T-cell (primary cell): Measurements from ENCODE around the gene PCBP4. TPM values are rescaled to one million over a fixed set of nuclear protein-coding genes. Genes with fewer than 3 reads are reported as not detected.
"Not testable (repeated sequence)": the region's sequence is repeated elsewhere in the genome, so short reads cannot be mapped to it uniquely, and the experiment has no call there.

Experiments
- ATAC-seq, 4 experiments: fragments of 200-7000 bp in 3 of 4; fragments of 150-1000 bp in 1 of 4; cut with Tn5 transposase; replicated peaks in 1 of 4; 1 replicate in 3 of 4; 2 replicates in 1 of 4; pipeline ENCODE4 v1.10.0; 2021; ENCODE audit warnings: moderate library complexity in 3 of 4, mild to moderate bottlenecking in 2 of 4, moderate number of reproducible peaks in 1 of 4
- CTCF ChIA-PET, 2 donors: fragments of 300-600 bp; sonication (Branson Sonifier 250); formaldehyde crosslinking; loops; one replicate each; lab custom pipeline; 2022; ENCODE audit warnings: antibody characterized with exemption in 2 of 2; lab: Charles Lee
- POLR2A ChIA-PET, 2 donors: fragments of 300-600 bp; sonication (Branson Sonifier 250); formaldehyde crosslinking; loops; one replicate each; lab custom pipeline; 2022; ENCODE audit warnings: antibody characterized with exemption in 2 of 2; lab: Charles Lee
- DNase-seq, 35 experiments: peaks; one replicate each; pipeline versions ENCODE4 v3.0.0 to v3.0.0-alpha.2; 2013 to 2023
- H3K27ac ChIP-seq: one replicate; pipeline ENCODE4 v1.5.1; 2013; ENCODE audit warnings: low read length
- H3K27me3 ChIP-seq, 2 experiments: replicated peaks in 1 of 2; 1 replicate in 1 of 2; 2 replicates in 1 of 2; pipeline versions ENCODE4 v1.6.1 to v1.7.0; 2013; ENCODE audit warnings: low read length in 1 of 2, mixed read lengths in 1 of 2; ENCODE audit not compliant: control insufficient read depth in 2 of 2, insufficient read depth in 2 of 2; ENCODE audit errors: extremely low read depth in 1 of 2
- H3K36me3 ChIP-seq, 2 donors: 1 replicate in 1 of 2; 2 replicates in 1 of 2; pipeline versions ENCODE4 v1.6.1 to v1.7.0; 2013; ENCODE audit warnings: low read length in 1 of 2; ENCODE audit not compliant: control insufficient read depth in 2 of 2, insufficient read depth in 1 of 2; ENCODE audit errors: extremely low read depth in 1 of 2
- H3K4me1 ChIP-seq, 2 experiments: 1 replicate in 1 of 2; 2 replicates in 1 of 2; pipeline versions ENCODE4 v1.6.1 to v1.7.0; 2013; ENCODE audit warnings: low read length in 2 of 2, mixed read lengths in 1 of 2; ENCODE audit not compliant: insufficient read depth in 2 of 2, control insufficient read depth in 1 of 2; ENCODE audit errors: extremely low read depth in 1 of 2
- H3K4me3 ChIP-seq, 2 donors: 1 replicate in 1 of 2; 2 replicates in 1 of 2; pipeline versions ENCODE4 v1.5.1 to v1.7.0; 2013; ENCODE audit warnings: mild to moderate bottlenecking in 2 of 2, low read length in 1 of 2, moderate library complexity in 1 of 2; ENCODE audit not compliant: control insufficient read depth in 1 of 2; ENCODE audit errors: extremely low read depth in 1 of 2
- H3K9me3 ChIP-seq: 2 replicates; pipeline ENCODE4 v1.7.0; 2013
- H3K27ac Mint-ChIP-seq, 2 donors: one replicate each; pipeline ENCODE4 v1.8.0; 2020 to 2021; ENCODE audit warnings: mild to moderate bottlenecking in 2 of 2, mixed read lengths in 2 of 2
- H3K27me3 Mint-ChIP-seq, 2 donors: one replicate each; pipeline ENCODE4 v1.8.0; 2021 to 2022; ENCODE audit warnings: mixed read lengths in 2 of 2
- H3K36me3 Mint-ChIP-seq: one replicate; pipeline ENCODE4 v1.8.0; 2021; ENCODE audit warnings: mixed read lengths
- H3K4me1 Mint-ChIP-seq, 3 donors: one replicate each; pipeline ENCODE4 v1.8.0; 2020 to 2022; ENCODE audit warnings: mixed read lengths in 3 of 3, mild to moderate bottlenecking in 1 of 3
- H3K4me3 Mint-ChIP-seq, 3 donors: one replicate each; pipeline ENCODE4 v1.8.0; 2020 to 2022; ENCODE audit warnings: mild to moderate bottlenecking in 3 of 3, mixed read lengths in 3 of 3, moderate library complexity in 3 of 3
- H3K9me3 Mint-ChIP-seq, 3 donors: one replicate each; pipeline ENCODE4 v1.8.0; 2020 to 2022; ENCODE audit warnings: mixed read lengths in 3 of 3
- WGBS: methylation state at CpG from one replicate; pipeline ENCODE4 v1.1.5; 2013; ENCODE audit warnings: missing lambda C conversion rate; ENCODE audit not compliant: insufficient coverage; 5-methylcytosine and 5-hydroxymethylcytosine counted together
- total RNA-seq, 35 experiments: library from RNA in 6 of 35; stranded (reverse) in 6 of 35; fragments of 120-200 nt in 1 of 35; gene quantifications; one replicate each; pipeline versions ENCODE4 v1.2.1 to v1.2.4 and lab custom pipeline; 2013 to 2026

The PCBP4 gene
- total RNA-seq, 5 donors from 2014 or later (not counting 1 experiment from before 2014, with no cell fraction given), result 11.7 to 33.3 (median 26.6) TPM

- Histone ChIP-seq H3K27me3 (no peaks in the 10 kb centered on the region), H3K4me3 (no peak overlapping the region), H3K4me1 (no peaks in the 10 kb centered on the region), H3K27ac (no peak overlapping the region), H3K36me3 (peaks cover 12 to 42% of the 10 kb centered on the region in 2 donors), H3K9me3 (no peaks in the 10 kb centered on the region)
- CTCF ChIA-PET, result no interaction called here
- Mint-ChIP-seq H3K27ac (no peak overlapping the region), H3K36me3 (peaks cover 27% of the 10 kb centered on the region), H3K4me1 (no peaks in the 10 kb centered on the region), H3K4me3 (no peak overlapping the region), H3K9me3 (no peaks in the 10 kb centered on the region), H3K27me3 (no peaks in the 10 kb centered on the region)
- POLR2A ChIA-PET, result no interaction called here
- ATAC-seq (no peak), DNase-seq (no peak)
- 100% methylated on average over 3 of the region's 6 CpGs for WGBS
Observed at GRCh38 chr3:51931756-51932155, 35.5 kb downstream of the PCBP4 start.

- H3K4me1 ChIP-seq, result no peaks in the 10 kb centered on the region
- Mint-ChIP-seq H3K27me3 (no peaks in the 10 kb centered on the region), H3K27ac (no peak overlapping the region), H3K4me3 (no peak overlapping the region), H3K4me1 (no peaks in the 10 kb centered on the region), H3K9me3 (no peaks in the 10 kb centered on the region), H3K36me3 (peaks cover 19% of the 10 kb centered on the region)
- CTCF ChIA-PET, result no interaction called here
- H3K9me3 ChIP-seq, result no peaks in the 10 kb centered on the region
- peaks cover 1 to 28% of the 10 kb centered on the region in 2 donors for H3K36me3 ChIP-seq
- H3K27me3 ChIP-seq, result no peaks in the 10 kb centered on the region
- DNase-seq, result no peak
- H3K4me3 ChIP-seq, result no peak overlapping the region
- WGBS, result 100% methylated on average over 1 of the region's 1 CpG
- H3K27ac ChIP-seq, result no peak overlapping the region
- no peak for ATAC-seq
- POLR2A ChIA-PET, result interaction anchor here in 1 of 2 donors (0.7 kb wide), 1 partner anchor 56 kb away, joined by 5 read pairs; no protein-coding TSS in a partner anchor
Observed at GRCh38 chr3:51930439-51930838, 36.8 kb downstream of the PCBP4 start.

- Histone ChIP-seq H3K36me3 (peaks cover 0 to 19% of the 10 kb centered on the region in 2 donors), H3K4me1 (no peaks in the 10 kb centered on the region), H3K4me3 (no peak overlapping the region), H3K9me3 (no peaks in the 10 kb centered on the region), H3K27ac (no peak overlapping the region), H3K27me3 (no peaks in the 10 kb centered on the region)
- Mint-ChIP-seq H3K27me3 (no peaks in the 10 kb centered on the region), H3K4me3 (no peak overlapping the region), H3K4me1 (no peaks in the 10 kb centered on the region), H3K36me3 (peaks cover 13% of the 10 kb centered on the region), H3K9me3 (no peaks in the 10 kb centered on the region), H3K27ac (no peak overlapping the region)
- DNase-seq, result no peak
- 60% methylated on average over 3 of the region's 5 CpGs for WGBS
- CTCF ChIA-PET, result no interaction called here
- POLR2A ChIA-PET, result no interaction called here
- no peak for ATAC-seq
Observed at GRCh38 chr3:51929420-51930003, 37.7 kb downstream of the PCBP4 start.

GRCh38 chr3:51928981-51929380 is 38.3 kb downstream of the PCBP4 start:
- H3K9me3 Mint-ChIP-seq, H3K27me3 Mint-ChIP-seq, H3K4me3 ChIP-seq, H3K27ac ChIP-seq, H3K4me1 Mint-ChIP-seq, H3K27ac Mint-ChIP-seq, H3K9me3 ChIP-seq, POLR2A ChIA-PET, H3K36me3 Mint-ChIP-seq, H3K4me1 ChIP-seq, ATAC-seq, H3K27me3 ChIP-seq, CTCF ChIA-PET, H3K4me3 Mint-ChIP-seq, DNase-seq: not testable (repeated sequence)
- H3K36me3 ChIP-seq, result peaks cover 0 to 14% of the 10 kb centered on the region in 2 donors
- WGBS, result 79% methylated on average over 3 of the region's 3 CpGs

GRCh38 chr3:51928438-51928837 is 38.8 kb downstream of the PCBP4 start:
- CTCF ChIA-PET, result no interaction called here
- no peaks in the 10 kb centered on the region for H3K4me1 ChIP-seq
- ATAC-seq, result no peak

GRCh38 chr3:51927061-51927977 is 39.9 kb downstream of the PCBP4 start:
- no peaks in the 10 kb centered on the region for H3K9me3 ChIP-seq
- H3K27ac Mint-ChIP-seq, result no peak overlapping the region
- WGBS, result no CpG with 5 or more reads among the region's 5 CpGs
- H3K36me3 ChIP-seq, result no peaks in the 10 kb centered on the region
- CTCF ChIA-PET, result no interaction called here
- H3K4me3 Mint-ChIP-seq, result no peak overlapping the region
- H3K4me3 ChIP-seq, result no peak overlapping the region
- no peaks in the 10 kb centered on the region for H3K4me1 Mint-ChIP-seq
- H3K27me3 ChIP-seq, result peaks cover 0 to 1% of the 10 kb centered on the region in 2 experiments
- no peak for ATAC-seq
- H3K36me3 Mint-ChIP-seq, result no peaks in the 10 kb centered on the region
- H3K4me1 ChIP-seq, result no peaks in the 10 kb centered on the region
- H3K27me3 Mint-ChIP-seq, result peaks cover 0 to under 1% of the 10 kb centered on the region in 2 donors
- H3K27ac ChIP-seq, result no peak overlapping the region
- H3K9me3 Mint-ChIP-seq, result no peaks in the 10 kb centered on the region
- no peak for DNase-seq
- POLR2A ChIA-PET, result interaction anchor here in 1 of 2 donors (0.6 kb wide), 1 partner anchor 1973 kb away, joined by 4 read pairs; no protein-coding TSS in a partner anchor

More at GRCh38 chr3:51928438-51928837, 38.8 kb downstream of the PCBP4 start:
- H3K27me3 Mint-ChIP-seq, result no peaks in the 10 kb centered on the region
- no peaks in the 10 kb centered on the region for H3K4me1 Mint-ChIP-seq
- no peak overlapping the region for H3K27ac ChIP-seq
- no peak overlapping the region for H3K4me3 ChIP-seq
- H3K27ac Mint-ChIP-seq, result no peak overlapping the region
- no peaks in the 10 kb centered on the region for H3K27me3 ChIP-seq
- H3K9me3 Mint-ChIP-seq, result no peaks in the 10 kb centered on the region
- DNase-seq, result no peak
- no peak overlapping the region for H3K4me3 Mint-ChIP-seq
- H3K36me3 ChIP-seq, result peaks cover 0 to 8% of the 10 kb centered on the region in 2 donors
- WGBS, result 94% methylated on average over 5 of the region's 7 CpGs
- H3K36me3 Mint-ChIP-seq, result peaks cover 6% of the 10 kb centered on the region
- H3K9me3 ChIP-seq, result no peaks in the 10 kb centered on the region
- POLR2A ChIA-PET, result no interaction called here
